Osteocyte (in vitro differentiated cells): Measurements from ENCODE around the gene ARHGEF7. TPM values are rescaled to one million over a fixed set of nuclear protein-coding genes. Genes with fewer than 3 reads are reported as not detected.

Experiments used
- DNase-seq: peaks from one replicate; pipeline ENCODE4 v3.0.0; 2021; ENCODE audit warnings: mixed read lengths; ENCODE audit not compliant: unreplicated experiment; ENCODE audit errors: extremely low spot score
- H3K27ac Mint-ChIP-seq: one replicate; pipeline ENCODE4 v1.8.0; 2021; ENCODE audit warnings: mild to moderate bottlenecking, mixed read lengths; ENCODE audit not compliant: unreplicated experiment
- H3K27me3 Mint-ChIP-seq: one replicate; pipeline ENCODE4 v1.8.0; 2021; ENCODE audit warnings: mixed read lengths; ENCODE audit not compliant: unreplicated experiment
- H3K36me3 Mint-ChIP-seq: one replicate; pipeline ENCODE4 v1.8.0; 2021; ENCODE audit warnings: mixed read lengths; ENCODE audit not compliant: unreplicated experiment
- H3K4me1 Mint-ChIP-seq: one replicate; pipeline ENCODE4 v1.8.0; 2021; ENCODE audit warnings: mixed read lengths; ENCODE audit not compliant: unreplicated experiment
- H3K4me3 Mint-ChIP-seq: one replicate; pipeline ENCODE4 v1.8.0; 2021; ENCODE audit warnings: mild to moderate bottlenecking, moderate library complexity, mixed read lengths; ENCODE audit not compliant: unreplicated experiment
- H3K9me3 Mint-ChIP-seq: one replicate; pipeline ENCODE4 v1.8.0; 2021; ENCODE audit warnings: mixed read lengths; ENCODE audit not compliant: unreplicated experiment
- CTCF ChIP-seq: fragments of 200-600 bp; sonication (generic); IDR thresholded peaks from 2 replicates; pipeline ENCODE4 v1.5.0; 2021; ENCODE audit warnings: antibody characterized with exemption, mild to moderate bottlenecking, moderate library complexity
- total RNA-seq: library from RNA; stranded (reverse); gene quantifications from 2 replicates; pipeline ENCODE4 v1.2.1, GENCODE V29; 2021

The ARHGEF7 gene
- total RNA-seq, 1 donor from 2014 or later = 125 TPM

GRCh38 chr13:111325146-111325890, 210.2 kb downstream of the ARHGEF7 start:
- Mint-ChIP-seq H3K9me3 (no peaks in the 10 kb centered on the region), H3K4me1 (no peaks in the 10 kb centered on the region), H3K36me3 (peaks cover 12% of the 10 kb centered on the region), H3K27me3 (no peaks in the 10 kb centered on the region), H3K27ac (no peak overlapping the region), H3K4me3 (no peak overlapping the region)
- no peak for DNase-seq
- TF ChIP-seq CTCF = no peak

DNA sequence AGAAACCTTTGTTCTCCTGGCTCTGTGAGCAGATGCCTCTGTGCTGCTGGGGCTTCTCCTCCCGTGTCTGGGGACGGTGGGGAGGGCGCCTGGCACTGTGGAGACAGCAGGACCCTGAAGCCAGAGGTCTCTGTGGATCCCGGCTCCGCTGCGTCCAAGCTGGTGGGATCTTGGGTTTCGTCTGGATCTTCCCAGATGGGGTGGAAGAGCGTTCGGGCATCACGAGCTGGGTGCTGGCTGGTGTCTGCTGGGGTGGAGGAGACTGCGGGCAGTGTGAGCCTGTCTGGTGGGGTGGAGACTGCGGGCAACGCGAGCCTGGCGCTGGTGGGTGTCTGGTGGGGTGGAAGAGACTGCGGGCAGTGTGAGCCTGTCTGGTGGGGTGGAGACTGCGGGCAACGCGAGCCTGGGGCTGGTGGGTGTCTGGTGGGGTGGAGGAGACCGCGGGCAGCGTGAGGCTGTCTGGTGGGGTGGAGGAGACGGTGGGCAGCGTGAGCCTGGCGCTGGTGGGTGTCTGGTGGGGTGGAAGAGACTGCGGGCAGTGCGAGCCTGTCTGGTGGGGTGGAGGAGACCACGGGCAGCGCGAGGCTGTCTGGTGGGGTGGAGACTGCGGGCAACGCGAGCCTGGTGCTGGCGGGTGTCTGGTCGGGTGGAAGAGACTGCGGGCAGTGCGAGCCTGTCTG, 211.0 kb downstream of the ARHGEF7 start:
- Mint-ChIP-seq H3K36me3 (peaks cover 13% of the 10 kb centered on the region), H3K27ac (no peak overlapping the region), H3K9me3 (no peaks in the 10 kb centered on the region), H3K27me3 (no peaks in the 10 kb centered on the region), H3K4me1 (no peaks in the 10 kb centered on the region), H3K4me3 (no peak overlapping the region)
- no peak for TF ChIP-seq CTCF
- DNase-seq = peak; percentile 76

DNA sequence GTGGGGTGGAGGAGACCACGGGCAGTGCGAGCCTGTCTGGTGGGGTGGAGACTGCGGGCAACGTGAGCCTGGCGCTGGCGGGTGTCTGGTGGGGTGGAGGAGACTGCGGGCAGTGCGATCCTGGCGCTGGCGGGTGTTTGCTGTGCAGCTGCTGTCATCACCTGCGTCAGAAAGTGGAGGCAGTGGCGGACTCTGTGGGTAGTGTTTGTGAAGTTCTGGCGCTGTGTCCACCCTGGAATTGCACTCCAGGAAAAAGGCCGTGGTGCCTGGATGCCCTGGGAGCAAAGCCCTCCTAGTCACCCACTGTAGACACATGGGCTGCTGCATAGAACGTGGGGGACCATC, 211.5 kb downstream of the ARHGEF7 start:
- Mint-ChIP-seq H3K4me3 (no peak overlapping the region), H3K27me3 (no peaks in the 10 kb centered on the region), H3K9me3 (no peaks in the 10 kb centered on the region), H3K4me1 (no peaks in the 10 kb centered on the region), H3K27ac (no peak overlapping the region), H3K36me3 (peaks cover 13% of the 10 kb centered on the region)
- DNase-seq = no peak
- TF ChIP-seq CTCF = no peak

DNA sequence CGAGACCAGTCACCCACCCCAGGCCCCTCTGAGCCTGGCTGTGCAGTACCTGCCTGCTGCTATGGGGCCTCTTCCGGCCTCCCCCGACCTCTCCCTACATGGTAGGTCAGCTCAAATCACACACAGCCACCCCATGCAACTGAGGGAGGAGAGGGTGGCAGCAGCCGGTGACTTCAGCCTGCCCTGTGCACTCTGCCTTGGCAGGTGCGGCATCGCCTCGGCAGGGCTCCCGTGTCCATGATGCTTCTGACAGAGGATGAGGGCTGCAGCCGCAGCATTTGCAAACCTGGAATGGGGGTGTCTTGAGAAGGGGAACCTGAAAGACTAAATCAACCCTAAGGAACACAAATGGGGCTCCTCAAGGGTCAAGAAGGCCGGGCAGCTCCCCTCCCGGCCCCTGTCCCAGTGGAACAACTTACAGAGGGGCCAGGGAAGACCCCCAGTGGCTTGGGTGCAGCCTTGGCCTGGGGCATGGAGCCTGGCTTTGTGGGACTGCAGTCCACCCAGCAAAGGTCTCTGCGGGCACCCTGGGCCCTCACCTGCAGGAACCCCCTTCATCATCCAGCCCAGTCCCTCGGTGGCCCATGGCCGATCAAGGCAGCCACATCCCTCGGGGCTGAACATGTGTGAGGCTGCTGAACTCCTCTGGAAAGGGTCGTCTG, 212.0 kb downstream of the ARHGEF7 start:
- no peak for TF ChIP-seq CTCF
- DNase-seq = peak; percentile 77
- no peaks in the 10 kb centered on the region for H3K27me3 Mint-ChIP-seq
- no peak overlapping the region for H3K4me3 Mint-ChIP-seq
- no peaks in the 10 kb centered on the region for H3K4me1 Mint-ChIP-seq
- H3K27ac Mint-ChIP-seq = no peak overlapping the region
- H3K36me3 Mint-ChIP-seq = peaks cover 13% of the 10 kb centered on the region
- no peaks in the 10 kb centered on the region for H3K9me3 Mint-ChIP-seq
